K562 (cell line): ENCODE data around the gene ZSWIM3. TPM values are rescaled to one million over a fixed set of nuclear protein-coding genes. Genes with fewer than 3 reads are reported as not detected.

Experiments used
- CBFA2T3 ChIP-seq: fragments of 450-650 bp; IDR thresholded peaks from 2 replicates; pipeline ENCODE4 v1.6.1; 2017
- CCNT2 ChIP-seq: IDR thresholded peaks from 2 replicates; pipeline ENCODE4 v1.6.1; 2011; ENCODE audit warnings: borderline replicate concordance, low read depth, mild to moderate bottlenecking, moderate library complexity, mixed read lengths, low read length; ENCODE audit not compliant: insufficient read length; ENCODE audit errors: extremely low read depth
- FOXK2 ChIP-seq, 2 experiments: fragments of 450-650 bp; IDR thresholded peaks in 1 of 2; conservative IDR thresholded peaks in 1 of 2; 2 replicates each; pipeline ENCODE4 v1.6.1; 2016; ENCODE audit warnings: low read depth in 2 of 2, mild to moderate bottlenecking in 1 of 2
- HMGN3 ChIP-seq: IDR thresholded peaks from 2 replicates; pipeline ENCODE4 v1.6.1; 2011; ENCODE audit warnings: borderline replicate concordance, low read depth, mild to moderate bottlenecking, mixed read lengths, low read length; ENCODE audit not compliant: insufficient read length; ENCODE audit errors: extremely low read depth
- HNRNPK ChIP-seq: fragments of 200-400 bp; formaldehyde crosslinking; IDR thresholded peaks from one replicate; pipeline ENCODE4 v1.6.1; 2018; ENCODE audit warnings: mild to moderate bottlenecking, low read depth, low read length; ENCODE audit not compliant: poor library complexity, severe bottlenecking
- RBFOX2 ChIP-seq: fragments of 200-400 bp; formaldehyde crosslinking; IDR thresholded peaks from 2 replicates; pipeline ENCODE4 v1.6.1; 2017; ENCODE audit warnings: low read depth, mild to moderate bottlenecking, low read length, moderate library complexity
- ZBTB7A ChIP-seq: IDR thresholded peaks from 2 replicates; pipeline ENCODE4 v1.6.1; 2011; ENCODE audit warnings: low read depth, mild to moderate bottlenecking, low read length, moderate library complexity, borderline replicate concordance; ENCODE audit not compliant: control insufficient read depth
- ZFX ChIP-seq: sonication (generic); formaldehyde crosslinking; IDR thresholded peaks from 2 replicates; pipeline ENCODE4 v1.8.0; 2022; ENCODE audit warnings: mild to moderate bottlenecking, missing genetic modification reagents, moderate library complexity
- polyA plus RNA-seq, 8 experiments: library from polyadenylated mRNA; depleted of rRNA in 4 of 8; stranded (reverse) in 5 of 8; unstranded in 3 of 8; fragments of >200 nt; fragmentation: Nextera tagmentation in 2 of 8; fragmentation: Illumina TruSeq in 1 of 8; extraction: Ambion mirVana in 2 of 8; extraction: Trizol in 1 of 8; gene quantifications; 2 replicates each; pipeline versions ENCODE4 v1.2.1 to v1.2.3, GENCODE V29; 2011 to 2014; ENCODE audit warnings: inconsistent platforms in 1 of 8, missing spikeins in 1 of 8
- total RNA-seq, 7 experiments: library from RNA; depleted of rRNA in 6 of 7; stranded (reverse); fragments of >200 nt in 6 of 7; fragmentation: Illumina TruSeq in 2 of 7; extraction: Trizol in 2 of 7; gene quantifications; 2 replicates each; pipeline versions ENCODE4 v1.2.1 to v1.2.3, GENCODE V29; 2011 to 2021; ENCODE audit warnings: low replicate concordance in 1 of 7
- TF ChIP-seq, protein P1 (sequence below): sonication (generic); formaldehyde crosslinking; IDR thresholded peaks from 2 replicates; pipeline ENCODE4 v1.8.0; 2022; ENCODE audit warnings: mild to moderate bottlenecking, missing genetic modification reagents
- TF ChIP-seq, protein P2 (sequence below): sonication (generic); formaldehyde crosslinking; IDR thresholded peaks from 2 replicates; pipeline ENCODE4 v1.8.0; 2022; ENCODE audit warnings: mild to moderate bottlenecking, low read depth, missing genetic modification reagents
- TF ChIP-seq, protein P3 (sequence below): fragments of 450-650 bp; IDR thresholded peaks from 2 replicates; pipeline ENCODE4 v1.6.1; 2016; ENCODE audit warnings: mild to moderate bottlenecking, moderate library complexity

The ZSWIM3 gene
- total and polyA plus RNA-seq, 9 of the 15 experiments (the other 6 are each of a cell fraction or from before 2014, with no cell fraction given), result 1.7 to 4.3 (median 2.9) TPM

DNA sequence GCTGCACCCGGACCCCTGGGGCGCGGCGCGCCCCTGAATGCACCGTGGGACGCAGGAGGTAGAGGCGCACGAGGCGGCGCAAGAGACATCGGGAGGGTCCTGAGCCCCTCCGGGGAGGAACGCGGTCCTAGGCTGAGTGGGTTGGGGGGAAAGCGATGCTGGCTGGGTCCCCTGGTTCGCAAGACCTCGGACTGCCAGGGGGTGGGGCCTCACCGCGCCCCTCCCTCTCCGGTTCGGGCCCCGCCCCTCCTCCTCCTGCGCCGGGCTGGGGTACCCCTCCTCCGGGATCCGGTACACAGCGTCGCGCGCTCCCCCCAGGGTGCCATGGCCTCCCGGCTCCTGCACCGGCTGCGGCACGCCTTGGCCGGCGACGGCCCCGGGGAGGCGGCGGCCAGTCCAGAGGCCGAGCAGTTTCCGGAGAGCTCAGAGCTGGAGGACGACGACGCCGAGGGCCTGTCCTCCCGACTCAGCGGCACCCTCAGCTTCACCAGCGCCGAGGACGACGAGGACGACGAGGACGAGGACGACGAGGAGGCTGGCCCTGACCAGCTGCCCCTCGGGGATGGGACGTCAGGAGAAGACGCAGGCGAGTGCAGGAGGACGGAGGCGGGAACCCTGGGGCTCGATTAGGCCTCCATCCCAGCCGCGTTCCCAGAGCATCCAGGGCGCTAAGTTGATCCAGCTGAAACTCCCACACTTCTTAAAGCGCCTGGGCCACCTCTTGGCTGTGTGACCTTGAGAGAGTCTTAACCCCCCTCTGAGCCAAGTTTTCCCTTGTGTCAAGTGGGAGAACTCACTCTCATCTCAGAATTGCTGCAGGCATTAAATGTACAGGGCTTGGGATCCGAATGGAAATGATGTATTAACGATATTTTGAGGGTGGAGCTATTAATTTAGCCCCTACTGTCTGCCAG lies 23.3 kb upstream of the ZSWIM3 start (continued):
- TF ChIP-seq, protein P1, sequence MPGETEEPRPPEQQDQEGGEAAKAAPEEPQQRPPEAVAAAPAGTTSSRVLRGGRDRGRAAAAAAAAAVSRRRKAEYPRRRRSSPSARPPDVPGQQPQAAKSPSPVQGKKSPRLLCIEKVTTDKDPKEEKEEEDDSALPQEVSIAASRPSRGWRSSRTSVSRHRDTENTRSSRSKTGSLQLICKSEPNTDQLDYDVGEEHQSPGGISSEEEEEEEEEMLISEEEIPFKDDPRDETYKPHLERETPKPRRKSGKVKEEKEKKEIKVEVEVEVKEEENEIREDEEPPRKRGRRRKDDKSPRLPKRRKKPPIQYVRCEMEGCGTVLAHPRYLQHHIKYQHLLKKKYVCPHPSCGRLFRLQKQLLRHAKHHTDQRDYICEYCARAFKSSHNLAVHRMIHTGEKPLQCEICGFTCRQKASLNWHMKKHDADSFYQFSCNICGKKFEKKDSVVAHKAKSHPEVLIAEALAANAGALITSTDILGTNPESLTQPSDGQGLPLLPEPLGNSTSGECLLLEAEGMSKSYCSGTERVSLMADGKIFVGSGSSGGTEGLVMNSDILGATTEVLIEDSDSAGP, result no peak
- TF ChIP-seq ZBTB7A (peak; percentile 78; the same call in 1 of the 2 replicates), FOXK2 (conservative IDR thresholded peaks at IDR 0.05 in 1 of 2, IDR thresholded peaks at IDR 0.05 in 1 of 2; ENCODE audit: low read depth in 2 of 2) (no peak), HMGN3 (peak; percentile 41), CBFA2T3 (no peak), CCNT2 (peak; percentile 37), HNRNPK (no peak), RBFOX2 (0 out of 2 replicates have a peak, but pooled peaks have one; percentile 32), ZFX (0 out of 2 replicates have a peak, but pooled peaks have one; percentile 5)
- TF ChIP-seq, protein P2, sequence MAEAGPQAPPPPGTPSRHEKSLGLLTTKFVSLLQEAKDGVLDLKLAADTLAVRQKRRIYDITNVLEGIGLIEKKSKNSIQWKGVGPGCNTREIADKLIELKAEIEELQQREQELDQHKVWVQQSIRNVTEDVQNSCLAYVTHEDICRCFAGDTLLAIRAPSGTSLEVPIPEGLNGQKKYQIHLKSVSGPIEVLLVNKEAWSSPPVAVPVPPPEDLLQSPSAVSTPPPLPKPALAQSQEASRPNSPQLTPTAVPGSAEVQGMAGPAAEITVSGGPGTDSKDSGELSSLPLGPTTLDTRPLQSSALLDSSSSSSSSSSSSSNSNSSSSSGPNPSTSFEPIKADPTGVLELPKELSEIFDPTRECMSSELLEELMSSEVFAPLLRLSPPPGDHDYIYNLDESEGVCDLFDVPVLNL (CRISPR knock-in tag), result no peak
- TF ChIP-seq, protein P3, sequence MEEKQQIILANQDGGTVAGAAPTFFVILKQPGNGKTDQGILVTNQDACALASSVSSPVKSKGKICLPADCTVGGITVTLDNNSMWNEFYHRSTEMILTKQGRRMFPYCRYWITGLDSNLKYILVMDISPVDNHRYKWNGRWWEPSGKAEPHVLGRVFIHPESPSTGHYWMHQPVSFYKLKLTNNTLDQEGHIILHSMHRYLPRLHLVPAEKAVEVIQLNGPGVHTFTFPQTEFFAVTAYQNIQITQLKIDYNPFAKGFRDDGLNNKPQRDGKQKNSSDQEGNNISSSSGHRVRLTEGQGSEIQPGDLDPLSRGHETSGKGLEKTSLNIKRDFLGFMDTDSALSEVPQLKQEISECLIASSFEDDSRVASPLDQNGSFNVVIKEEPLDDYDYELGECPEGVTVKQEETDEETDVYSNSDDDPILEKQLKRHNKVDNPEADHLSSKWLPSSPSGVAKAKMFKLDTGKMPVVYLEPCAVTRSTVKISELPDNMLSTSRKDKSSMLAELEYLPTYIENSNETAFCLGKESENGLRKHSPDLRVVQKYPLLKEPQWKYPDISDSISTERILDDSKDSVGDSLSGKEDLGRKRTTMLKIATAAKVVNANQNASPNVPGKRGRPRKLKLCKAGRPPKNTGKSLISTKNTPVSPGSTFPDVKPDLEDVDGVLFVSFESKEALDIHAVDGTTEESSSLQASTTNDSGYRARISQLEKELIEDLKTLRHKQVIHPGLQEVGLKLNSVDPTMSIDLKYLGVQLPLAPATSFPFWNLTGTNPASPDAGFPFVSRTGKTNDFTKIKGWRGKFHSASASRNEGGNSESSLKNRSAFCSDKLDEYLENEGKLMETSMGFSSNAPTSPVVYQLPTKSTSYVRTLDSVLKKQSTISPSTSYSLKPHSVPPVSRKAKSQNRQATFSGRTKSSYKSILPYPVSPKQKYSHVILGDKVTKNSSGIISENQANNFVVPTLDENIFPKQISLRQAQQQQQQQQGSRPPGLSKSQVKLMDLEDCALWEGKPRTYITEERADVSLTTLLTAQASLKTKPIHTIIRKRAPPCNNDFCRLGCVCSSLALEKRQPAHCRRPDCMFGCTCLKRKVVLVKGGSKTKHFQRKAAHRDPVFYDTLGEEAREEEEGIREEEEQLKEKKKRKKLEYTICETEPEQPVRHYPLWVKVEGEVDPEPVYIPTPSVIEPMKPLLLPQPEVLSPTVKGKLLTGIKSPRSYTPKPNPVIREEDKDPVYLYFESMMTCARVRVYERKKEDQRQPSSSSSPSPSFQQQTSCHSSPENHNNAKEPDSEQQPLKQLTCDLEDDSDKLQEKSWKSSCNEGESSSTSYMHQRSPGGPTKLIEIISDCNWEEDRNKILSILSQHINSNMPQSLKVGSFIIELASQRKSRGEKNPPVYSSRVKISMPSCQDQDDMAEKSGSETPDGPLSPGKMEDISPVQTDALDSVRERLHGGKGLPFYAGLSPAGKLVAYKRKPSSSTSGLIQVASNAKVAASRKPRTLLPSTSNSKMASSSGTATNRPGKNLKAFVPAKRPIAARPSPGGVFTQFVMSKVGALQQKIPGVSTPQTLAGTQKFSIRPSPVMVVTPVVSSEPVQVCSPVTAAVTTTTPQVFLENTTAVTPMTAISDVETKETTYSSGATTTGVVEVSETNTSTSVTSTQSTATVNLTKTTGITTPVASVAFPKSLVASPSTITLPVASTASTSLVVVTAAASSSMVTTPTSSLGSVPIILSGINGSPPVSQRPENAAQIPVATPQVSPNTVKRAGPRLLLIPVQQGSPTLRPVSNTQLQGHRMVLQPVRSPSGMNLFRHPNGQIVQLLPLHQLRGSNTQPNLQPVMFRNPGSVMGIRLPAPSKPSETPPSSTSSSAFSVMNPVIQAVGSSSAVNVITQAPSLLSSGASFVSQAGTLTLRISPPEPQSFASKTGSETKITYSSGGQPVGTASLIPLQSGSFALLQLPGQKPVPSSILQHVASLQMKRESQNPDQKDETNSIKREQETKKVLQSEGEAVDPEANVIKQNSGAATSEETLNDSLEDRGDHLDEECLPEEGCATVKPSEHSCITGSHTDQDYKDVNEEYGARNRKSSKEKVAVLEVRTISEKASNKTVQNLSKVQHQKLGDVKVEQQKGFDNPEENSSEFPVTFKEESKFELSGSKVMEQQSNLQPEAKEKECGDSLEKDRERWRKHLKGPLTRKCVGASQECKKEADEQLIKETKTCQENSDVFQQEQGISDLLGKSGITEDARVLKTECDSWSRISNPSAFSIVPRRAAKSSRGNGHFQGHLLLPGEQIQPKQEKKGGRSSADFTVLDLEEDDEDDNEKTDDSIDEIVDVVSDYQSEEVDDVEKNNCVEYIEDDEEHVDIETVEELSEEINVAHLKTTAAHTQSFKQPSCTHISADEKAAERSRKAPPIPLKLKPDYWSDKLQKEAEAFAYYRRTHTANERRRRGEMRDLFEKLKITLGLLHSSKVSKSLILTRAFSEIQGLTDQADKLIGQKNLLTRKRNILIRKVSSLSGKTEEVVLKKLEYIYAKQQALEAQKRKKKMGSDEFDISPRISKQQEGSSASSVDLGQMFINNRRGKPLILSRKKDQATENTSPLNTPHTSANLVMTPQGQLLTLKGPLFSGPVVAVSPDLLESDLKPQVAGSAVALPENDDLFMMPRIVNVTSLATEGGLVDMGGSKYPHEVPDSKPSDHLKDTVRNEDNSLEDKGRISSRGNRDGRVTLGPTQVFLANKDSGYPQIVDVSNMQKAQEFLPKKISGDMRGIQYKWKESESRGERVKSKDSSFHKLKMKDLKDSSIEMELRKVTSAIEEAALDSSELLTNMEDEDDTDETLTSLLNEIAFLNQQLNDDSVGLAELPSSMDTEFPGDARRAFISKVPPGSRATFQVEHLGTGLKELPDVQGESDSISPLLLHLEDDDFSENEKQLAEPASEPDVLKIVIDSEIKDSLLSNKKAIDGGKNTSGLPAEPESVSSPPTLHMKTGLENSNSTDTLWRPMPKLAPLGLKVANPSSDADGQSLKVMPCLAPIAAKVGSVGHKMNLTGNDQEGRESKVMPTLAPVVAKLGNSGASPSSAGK, result peak; percentile 48; the same call in 1 of the 2 replicates
